B cell (primary cell): ENCODE results near the gene C2orf74. TPM values are rescaled to one million over a fixed set of nuclear protein-coding genes. Genes with fewer than 3 reads are reported as not detected.
"Not testable (repeated sequence)": the region's sequence is repeated elsewhere in the genome, so short reads cannot be mapped to it uniquely, and the experiment has no call there.

Experiments used
- ATAC-seq: fragments of 200-7000 bp; cut with Tn5 transposase; one replicate; pipeline ENCODE4 v1.10.0; 2021; ENCODE audit warnings: low read depth, mild to moderate bottlenecking, moderate number of reproducible peaks, moderate library complexity
- CTCF ChIA-PET: fragments of 350-600 bp; sonication (Branson Sonifier 250); formaldehyde crosslinking; loops from one replicate; lab custom pipeline; 2021; ENCODE audit warnings: antibody characterized with exemption, inconsistent platforms; lab: Charles Lee
- POLR2A ChIA-PET: fragments of 350-600 bp; sonication (Branson Sonifier 250); formaldehyde crosslinking; loops from one replicate; lab custom pipeline; 2021; ENCODE audit warnings: antibody characterized with exemption; lab: Charles Lee
- DNase-seq: peaks from one replicate; pipeline ENCODE4 v3.0.0; 2013
- H2AFZ ChIP-seq: 2 replicates; pipeline ENCODE4 v1.6.1; 2012; ENCODE audit warnings: mild to moderate bottlenecking, low read depth, low read length; ENCODE audit not compliant: insufficient read depth, poor library complexity, severe bottlenecking
- H3K27ac ChIP-seq, 2 donors: 1 replicate in 1 of 2; 2 replicates in 1 of 2; pipeline ENCODE4 v1.5.1; 2012 to 2013; ENCODE audit warnings: low read length in 2 of 2, mild to moderate bottlenecking in 2 of 2, moderate library complexity in 1 of 2
- H3K27me3 ChIP-seq, 4 experiments: fragments of 200-600 bp in 1 of 4; sonication (generic) in 1 of 4; replicated peaks in 1 of 4; 1 replicate in 2 of 4; 2 replicates in 2 of 4; pipeline versions ENCODE4 v1.6.1 to v1.7.0; 2013 to 2016; ENCODE audit warnings: low read length in 3 of 4, mild to moderate bottlenecking in 2 of 4, mixed read lengths in 1 of 4, moderate library complexity in 1 of 4; ENCODE audit not compliant: insufficient read depth in 4 of 4, control insufficient read depth in 3 of 4; ENCODE audit errors: control extremely low read depth in 1 of 4
- H3K36me3 ChIP-seq, 2 experiments: replicated peaks in 1 of 2; 1 replicate in 1 of 2; 2 replicates in 1 of 2; pipeline versions ENCODE4 v1.6.1 to v1.7.1; 2013; ENCODE audit warnings: low read length in 1 of 2; ENCODE audit not compliant: insufficient read depth in 2 of 2, control insufficient read depth in 1 of 2; ENCODE audit errors: control extremely low read depth in 1 of 2, extremely low read depth in 1 of 2
- H3K4me1 ChIP-seq, 2 donors: fragments of 200-600 bp in 1 of 2; sonication (generic) in 1 of 2; 1 replicate in 1 of 2; 2 replicates in 1 of 2; pipeline versions ENCODE4 v1.5.1 to v1.6.1; 2013 to 2017; ENCODE audit warnings: low read length in 2 of 2; ENCODE audit not compliant: control insufficient read depth in 2 of 2, insufficient read depth in 2 of 2
- H3K4me2 ChIP-seq: replicated peaks from 2 replicates; pipeline ENCODE3; 2012; ENCODE audit warnings: mild to moderate bottlenecking, low read depth, low read length; ENCODE audit not compliant: poor library complexity, severe bottlenecking
- H3K4me3 ChIP-seq, 5 experiments: fragments of 200-600 bp in 1 of 5; sonication (generic) in 1 of 5; 1 replicate in 3 of 5; 2 replicates in 2 of 5; pipeline versions ENCODE4 v1.5.1 to v1.7.0; 2011 to 2016; ENCODE audit warnings: low read length in 4 of 5, mild to moderate bottlenecking in 4 of 5, low read depth in 2 of 5, control low read depth in 1 of 5, moderate library complexity in 1 of 5; ENCODE audit not compliant: insufficient read depth in 1 of 5; ENCODE audit errors: control extremely low read depth in 1 of 5, extremely low read depth in 1 of 5
- H3K79me2 ChIP-seq: fragments of 200-600 bp; sonication (generic); one replicate; pipeline ENCODE4 v1.6.0; 2016; ENCODE audit warnings: low read length; ENCODE audit not compliant: control insufficient read depth, insufficient read depth
- H3K9ac ChIP-seq: fragments of 200-600 bp; sonication (generic); 2 replicates; pipeline ENCODE4 v1.6.1; 2017; ENCODE audit warnings: mild to moderate bottlenecking, low read length, moderate library complexity
- H3K9me3 ChIP-seq, 3 donors: one replicate each; pipeline versions ENCODE4 v1.6.1 to v1.7.1; 2013; ENCODE audit warnings: low read length in 2 of 3; ENCODE audit not compliant: control insufficient read depth in 2 of 3, insufficient read depth in 1 of 3; ENCODE audit errors: control extremely low read depth in 1 of 3
- H4K20me1 ChIP-seq: 2 replicates; pipeline ENCODE4 v1.6.0; 2012; ENCODE audit warnings: mild to moderate bottlenecking, low read length; ENCODE audit not compliant: insufficient read depth, control insufficient read depth, poor library complexity, severe bottlenecking
- H3K27ac Mint-ChIP-seq: one replicate; pipeline ENCODE4 v1.8.0; 2021; ENCODE audit warnings: mixed read lengths
- H3K27me3 Mint-ChIP-seq: one replicate; pipeline ENCODE4 v1.8.0; 2021; ENCODE audit warnings: mixed read lengths
- H3K4me1 Mint-ChIP-seq: one replicate; pipeline ENCODE4 v1.8.0; 2021; ENCODE audit warnings: mixed read lengths
- H3K4me3 Mint-ChIP-seq: one replicate; pipeline ENCODE4 v1.8.0; 2021; ENCODE audit warnings: mixed read lengths
- H3K9me3 Mint-ChIP-seq: one replicate; pipeline ENCODE4 v1.8.0; 2022; ENCODE audit warnings: mixed read lengths; ENCODE audit not compliant: insufficient read depth
- CTCF ChIP-seq: fragments of 200-600 bp; IDR thresholded peaks from one replicate; pipeline ENCODE4 v1.8.0; 2022; ENCODE audit warnings: antibody characterized with exemption, mild to moderate bottlenecking
- EZH2 ChIP-seq: IDR thresholded peaks from 2 replicates; pipeline ENCODE4 v1.6.1; 2012; ENCODE audit warnings: borderline replicate concordance, low read depth, mild to moderate bottlenecking, moderate library complexity, low read length; ENCODE audit not compliant: insufficient read depth, poor library complexity, severe bottlenecking
- WGBS: methylation state at CpG from one replicate; pipeline ENCODE4 v1.1.5; 2013; ENCODE audit warnings: missing lambda C conversion rate; ENCODE audit not compliant: insufficient coverage; 5-methylcytosine and 5-hydroxymethylcytosine counted together
- intact Hi-C: fragments of 100-400 bp; cut with micrococcal nuclease; formaldehyde crosslinking; loops from one replicate; pipeline ENCODE4 v1.10.0; 2022
- polyA plus RNA-seq: library from polyadenylated mRNA; depleted of rRNA; stranded (reverse); fragments of >200 nt; gene quantifications from 2 replicates; pipeline ENCODE4 v1.2.3, GENCODE V29; 2012
- total RNA-seq, 2 donors: library from RNA; stranded (reverse); fragments of 120-200 nt in 1 of 2; gene quantifications; 1 replicate in 1 of 2; 2 replicates in 1 of 2; pipeline versions ENCODE4 v1.2.3 to v1.2.4, GENCODE V29; 2013 to 2022

Gene C2orf74
- total and polyA plus RNA-seq, 2 donors (not counting 1 experiment from before 2014, with no cell fraction given) = 11.1 to 16.2 TPM

- Mint-ChIP-seq H3K4me3 (no peak overlapping the region), H3K27me3 (no peaks in the 10 kb centered on the region), H3K27ac (no peak overlapping the region), H3K9me3 (peaks cover 4% of the 10 kb centered on the region), H3K4me1 (peaks cover 10% of the 10 kb centered on the region)
- Histone ChIP-seq H3K79me2 (peaks cover 6% of the 10 kb centered on the region), H3K36me3 (peaks cover 2 to 28% of the 10 kb centered on the region in 2 experiments), H3K4me3 (no peak overlapping the region), H4K20me1 (no peaks in the 10 kb centered on the region), H3K27ac (no peak overlapping the region), H3K9ac (no peak overlapping the region), H3K4me2 (no peak overlapping the region), H3K27me3 (no peaks in the 10 kb centered on the region), H3K4me1 (peaks cover 6 to 8% of the 10 kb centered on the region in 2 donors), H2AFZ (no peak overlapping the region), H3K9me3 (peaks cover 0 to 6% (median 0%) of the 10 kb centered on the region in 3 donors)
- CTCF ChIA-PET = no interaction called here
- WGBS = 98% methylated on average over 4 of the region's 5 CpGs
- no peak for ATAC-seq
- TF ChIP-seq CTCF = no peak
- no peak for TF ChIP-seq EZH2
- POLR2A ChIA-PET = no interaction called here
- DNase-seq = no peak
- intact Hi-C loops = no loop called here
Measured at GRCh38 chr2:61162721-61163120, 733 bp downstream of the C2orf74 start.

DNA sequence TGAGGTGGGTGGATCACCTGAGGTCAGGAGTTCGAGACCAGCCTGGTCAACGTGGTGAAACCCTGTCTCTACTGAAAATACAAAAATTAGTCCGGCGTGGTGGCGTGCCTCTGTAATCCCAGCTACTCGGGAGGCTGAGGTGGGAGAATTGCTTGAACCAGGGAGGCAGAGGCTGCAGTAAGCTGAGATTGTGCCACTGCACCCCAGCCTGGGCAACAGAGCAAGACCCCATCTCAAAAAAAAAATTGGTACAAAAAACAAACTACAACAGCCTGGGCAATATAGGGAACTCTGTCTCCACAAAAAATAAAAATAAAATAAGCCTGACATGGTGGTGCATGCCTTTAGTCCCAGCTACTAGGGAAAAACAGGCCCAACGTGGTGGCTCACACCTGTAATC lies 3.1 kb downstream of the C2orf74 start:
- H3K4me1 Mint-ChIP-seq, H3K27ac ChIP-seq, H4K20me1 ChIP-seq, H3K9ac ChIP-seq, POLR2A ChIA-PET, H3K9me3 Mint-ChIP-seq, intact Hi-C loops, DNase-seq, H2AFZ ChIP-seq, H3K4me1 ChIP-seq, CTCF ChIA-PET, H3K4me3 Mint-ChIP-seq, H3K9me3 ChIP-seq, H3K27ac Mint-ChIP-seq, H3K4me3 ChIP-seq, H3K27me3 Mint-ChIP-seq, ATAC-seq, H3K79me2 ChIP-seq, H3K27me3 ChIP-seq, H3K4me2 ChIP-seq: not testable (repeated sequence)
- WGBS = 98% methylated on average over 5 of the region's 7 CpGs
- H3K36me3 ChIP-seq = peaks cover 0 to 28% of the 10 kb centered on the region in 2 experiments
